Liver (tissue), 9 donors: ENCODE results near the gene CFAP97D2. TPM values are rescaled to one million over a fixed set of nuclear protein-coding genes. Genes with fewer than 3 reads are reported as not detected.

Experiments used
- DNase-seq: peaks from one replicate; pipeline ENCODE4 v3.0.0-alpha.2; 2017; ENCODE audit warnings: low spot score
- H3K27ac ChIP-seq, 2 donors: one replicate each; pipeline ENCODE4 v1.7.0; 2013; ENCODE audit warnings: inconsistent platforms in 2 of 2, low read length in 2 of 2, control low read depth in 1 of 2, low read depth in 1 of 2, mild to moderate bottlenecking in 1 of 2
- H3K27me3 ChIP-seq, 4 donors: one replicate each; pipeline versions ENCODE4 v1.6.1 to v1.7.0; 2013; ENCODE audit warnings: low read length in 3 of 4, inconsistent platforms in 1 of 4, mild to moderate bottlenecking in 1 of 4, moderate library complexity in 1 of 4; ENCODE audit not compliant: control insufficient read depth in 4 of 4, insufficient read depth in 4 of 4
- H3K36me3 ChIP-seq, 4 donors: one replicate each; pipeline versions ENCODE4 v1.6.1 to v1.7.0; 2013; ENCODE audit warnings: low read length in 3 of 4, mild to moderate bottlenecking in 3 of 4, low read depth in 1 of 4, moderate library complexity in 1 of 4; ENCODE audit not compliant: control insufficient read depth in 4 of 4, insufficient read depth in 3 of 4
- H3K4me1 ChIP-seq, 4 donors: one replicate each; pipeline versions ENCODE4 v1.6.1 to v1.7.0; 2013; ENCODE audit warnings: low read length in 3 of 4, mild to moderate bottlenecking in 3 of 4, moderate library complexity in 1 of 4; ENCODE audit not compliant: control insufficient read depth in 4 of 4, insufficient read depth in 4 of 4
- H3K4me3 ChIP-seq, 3 donors: one replicate each; pipeline versions ENCODE4 v1.6.1 to v1.7.0; 2013; ENCODE audit warnings: low read length in 3 of 3, control low read depth in 1 of 3, low read depth in 1 of 3, mild to moderate bottlenecking in 1 of 3
- H3K9ac ChIP-seq, 2 donors: one replicate each; pipeline ENCODE4 v1.7.0; 2013; ENCODE audit warnings: low read length in 2 of 2, mild to moderate bottlenecking in 2 of 2, moderate library complexity in 2 of 2, control low read depth in 1 of 2, low read depth in 1 of 2
- H3K9me3 ChIP-seq, 4 donors: one replicate each; pipeline versions ENCODE4 v1.6.1 to v1.7.0; 2013; ENCODE audit warnings: low read length in 3 of 4; ENCODE audit not compliant: control insufficient read depth in 4 of 4
- ATF3 ChIP-seq: IDR thresholded peaks from 2 replicates; pipeline ENCODE4 v1.6.1; 2016; ENCODE audit warnings: antibody characterized with exemption
- EGR1 ChIP-seq, 2 donors: IDR thresholded peaks; 2 replicates each; pipeline ENCODE4 v1.6.1; 2016 to 2018; ENCODE audit warnings: antibody characterized with exemption in 2 of 2, low read depth in 2 of 2
- FOXA1 ChIP-seq: IDR thresholded peaks from 2 replicates; pipeline ENCODE4 v1.6.1; 2016; ENCODE audit warnings: antibody characterized with exemption
- FOXA2 ChIP-seq: IDR thresholded peaks from 2 replicates; pipeline ENCODE4 v1.6.1; 2016; ENCODE audit warnings: antibody characterized with exemption
- HNF4G ChIP-seq: IDR thresholded peaks from 2 replicates; pipeline ENCODE4 v1.6.1; 2016; ENCODE audit warnings: antibody characterized with exemption
- JUND ChIP-seq, 2 donors: IDR thresholded peaks; 2 replicates each; pipeline ENCODE4 v1.6.1; 2016; ENCODE audit warnings: antibody characterized with exemption in 2 of 2
- MAX ChIP-seq: IDR thresholded peaks from 2 replicates; pipeline ENCODE4 v1.6.1; 2016; ENCODE audit warnings: antibody characterized with exemption
- NR2F2 ChIP-seq: IDR thresholded peaks from 2 replicates; pipeline ENCODE4 v1.6.1; 2016; ENCODE audit warnings: antibody characterized with exemption
- RAD21 ChIP-seq, 2 donors: IDR thresholded peaks; 2 replicates each; pipeline ENCODE4 v1.6.1; 2016; ENCODE audit warnings: antibody characterized with exemption in 2 of 2, mild to moderate bottlenecking in 2 of 2
- REST ChIP-seq: IDR thresholded peaks from 2 replicates; pipeline ENCODE4 v1.6.1; 2016; ENCODE audit warnings: antibody characterized with exemption, mild to moderate bottlenecking
- TAF1 ChIP-seq: conservative IDR thresholded peaks from 2 replicates; pipeline ENCODE4 v1.6.1; 2016; ENCODE audit warnings: antibody characterized with exemption, mild to moderate bottlenecking
- ZBTB33 ChIP-seq: IDR thresholded peaks from 2 replicates; pipeline ENCODE4 v1.6.1; 2016; ENCODE audit warnings: antibody characterized with exemption
- WGBS: extraction: QIAGEN DNeasy Blood & Tissue Kit; methylation state at CpG from one replicate; pipeline ENCODE4 v1.1.7; 2013; 5-methylcytosine and 5-hydroxymethylcytosine counted together
- polyA plus RNA-seq, 2 donors: library from polyadenylated mRNA; stranded (reverse) in 1 of 2; unstranded in 1 of 2; fragments of 200-250 nt in 1 of 2; fragments of >200 nt in 1 of 2; fragmentation: Nextera tagmentation in 1 of 2; extraction: Ambion mirVana in 1 of 2; gene quantifications; one replicate each; pipeline versions ENCODE4 v1.2.1 to v1.2.3, GENCODE V29; 2013 to 2015
- total RNA-seq, 2 donors: library from RNA; depleted of rRNA; stranded (reverse); fragments of >200 nt; gene quantifications; one replicate each; pipeline ENCODE4 v1.2.3, GENCODE V29; 2014
- donor health status: healthy.
- donor health status: healthy.
- donor health status: healthy.
- donor health status: healthy.
- donor health status: healthy.

The CFAP97D2 gene
- total and polyA plus RNA-seq, 4 donors: not detected

GRCh38 chr13:114141261-114141996 is 37.6 kb upstream of the CFAP97D2 start:
- WGBS: 84% methylated on average over 15 of the region's 15 CpGs
- Histone ChIP-seq H3K4me1 (no peaks in the 10 kb centered on the region), H3K4me3 (no peak overlapping the region), H3K27me3 (no peaks in the 10 kb centered on the region), H3K9ac (no peak overlapping the region), H3K9me3 (no peaks in the 10 kb centered on the region), H3K36me3 (no peaks in the 10 kb centered on the region), H3K27ac (no peak overlapping the region)
- TF ChIP-seq JUND (IDR thresholded peaks at IDR 0.05) (no peak), MAX (no peak), FOXA1 (no peak), TAF1 (no peak), RAD21 (IDR thresholded peaks at IDR 0.05) (no peak)
- DNase-seq: no peak

- H3K27me3 ChIP-seq: no peaks in the 10 kb centered on the region
- no peak overlapping the region for H3K27ac ChIP-seq
- WGBS: 86% methylated on average over 6 of the region's 6 CpGs
- no peak overlapping the region for H3K4me3 ChIP-seq
- no peaks in the 10 kb centered on the region for H3K4me1 ChIP-seq
- H3K9me3 ChIP-seq: no peaks in the 10 kb centered on the region
- no peak for DNase-seq
- no peak for TF ChIP-seq RAD21 (IDR thresholded peaks at IDR 0.05)
- no peak for TF ChIP-seq ZBTB33
- no peak for TF ChIP-seq FOXA2
- TF ChIP-seq REST: no peak
- no peak for TF ChIP-seq ATF3
- TF ChIP-seq FOXA1: no peak
- TF ChIP-seq MAX: no peak
- no peak for TF ChIP-seq HNF4G
- TF ChIP-seq NR2F2: no peak
- TF ChIP-seq EGR1 (IDR thresholded peaks at IDR 0.05; ENCODE audit: low read depth in 2 of 2): no peak
- no peaks in the 10 kb centered on the region for H3K36me3 ChIP-seq
- no peak overlapping the region for H3K9ac ChIP-seq
Observed at GRCh38 chr13:114142137-114142550, 36.9 kb upstream of the CFAP97D2 start.
